Panc1 (cell line): Measurements from ENCODE around the gene TMEM95.

Experiments used
- CTCF ChIP-seq: fragments of 450-650 bp; IDR thresholded peaks from 2 replicates; pipeline ENCODE4 v1.5.1; 2017; ENCODE audit warnings: mild to moderate bottlenecking
- TCF7L2 ChIP-seq: IDR thresholded peaks from 2 replicates; pipeline ENCODE4 v1.6.1; 2011; ENCODE audit warnings: mild to moderate bottlenecking, low read depth, low read length, inconsistent platforms

GRCh38 chr17:7328840-7329373, 26.0 kb upstream of the TMEM95 start, which contains the start of gene NEURL4:
- TF ChIP-seq CTCF, result no peak
- no peak for TF ChIP-seq TCF7L2
